ENCODE measurements around the gene ADNP. TPM values are rescaled to one million over a fixed set of nuclear protein-coding genes. Genes with fewer than 3 reads are reported as not detected.

Gene ADNP
- polyA plus RNA-seq, 1 donor from 2014 or later = 78.5 TPM

DNA sequence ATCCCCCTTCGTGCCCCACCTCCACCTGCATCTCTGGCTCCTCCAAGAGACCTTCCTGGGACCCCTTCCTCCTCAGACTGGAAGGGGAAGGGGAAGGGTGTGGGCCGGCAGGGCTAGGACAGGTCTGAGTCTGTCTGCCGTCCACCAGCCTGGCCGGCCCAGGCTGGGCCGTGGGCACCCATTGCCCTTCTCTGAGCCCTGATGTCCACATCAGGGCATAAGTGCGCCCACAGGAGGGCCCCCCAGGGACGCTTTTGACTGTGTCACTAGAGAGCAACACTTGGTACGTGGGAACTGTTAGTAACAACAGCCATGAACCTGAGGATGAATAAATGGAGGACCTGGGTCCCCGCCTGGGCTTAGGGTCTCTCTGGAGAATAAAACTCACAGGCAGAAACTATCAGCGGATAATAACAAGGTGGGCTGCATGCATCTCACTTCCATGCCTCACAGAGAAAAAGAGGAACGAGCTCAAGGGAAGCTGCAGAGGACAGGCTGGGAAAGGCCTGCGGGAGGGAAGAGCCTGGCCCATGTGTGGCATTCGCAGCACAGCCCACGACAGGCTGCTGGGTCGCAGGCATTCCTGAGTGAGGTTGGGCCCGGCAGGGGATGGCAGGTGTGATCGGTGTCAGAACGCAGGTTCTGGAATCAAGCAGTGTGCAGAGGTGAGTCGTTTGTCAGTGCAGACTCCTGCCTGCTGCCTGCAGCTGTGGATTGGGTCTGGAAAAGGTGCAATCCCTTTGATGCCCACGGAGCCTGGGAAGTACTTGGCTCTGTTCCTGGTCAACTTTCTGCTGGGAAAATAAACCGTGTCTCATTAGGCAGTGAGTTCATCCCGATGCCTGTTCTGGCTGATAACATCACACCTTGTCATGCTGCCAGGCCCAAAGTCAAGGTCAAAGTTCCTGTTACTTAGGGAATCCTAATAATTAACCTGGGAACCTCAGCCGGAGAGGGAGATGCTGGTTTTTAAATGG is 75.5 kb downstream of the ADNP start:
- Histone ChIP-seq H2AFZ (ENCODE audit: low read depth, low read length) (no peak overlapping the region), H3K27ac (ENCODE audit: low read length) (no peak overlapping the region), H3K9me2 (ENCODE audit: insufficient read depth, low read length) (no peaks in the 10 kb centered on the region), H3K9me3 (ENCODE audit: low read length) (no peaks in the 10 kb centered on the region), H3K9ac (ENCODE audit: low read length) (no peak overlapping the region), H3F3A (ENCODE audit: insufficient read depth, low read length, poor library complexity, severe bottlenecking) (no peaks in the 10 kb centered on the region), H3K27me3 (ENCODE audit: insufficient read depth, low read depth, low read length) (no peaks in the 10 kb centered on the region), H4K20me1 (ENCODE audit: insufficient read depth) (no peaks in the 10 kb centered on the region), H3K4me2 (ENCODE audit: low read length) (no peak overlapping the region), H3K79me2 (replicated peaks; ENCODE audit: insufficient read depth, low read length) (no peaks in the 10 kb centered on the region), H3K4me3 (ENCODE audit: low read length) (no peak overlapping the region), H3K36me3 (ENCODE audit: insufficient read depth, low read length) (no peaks in the 10 kb centered on the region)
- no peak for TF ChIP-seq MXI1 (conservative IDR thresholded peaks at IDR 0.05; ENCODE audit: poor library complexity, severe bottlenecking)
- no peak for TF ChIP-seq EZH2 (IDR thresholded peaks at IDR 0.05; ENCODE audit: borderline replicate concordance, insufficient read depth, low read length, poor library complexity, severe bottlenecking)
- TF ChIP-seq, protein P1, sequence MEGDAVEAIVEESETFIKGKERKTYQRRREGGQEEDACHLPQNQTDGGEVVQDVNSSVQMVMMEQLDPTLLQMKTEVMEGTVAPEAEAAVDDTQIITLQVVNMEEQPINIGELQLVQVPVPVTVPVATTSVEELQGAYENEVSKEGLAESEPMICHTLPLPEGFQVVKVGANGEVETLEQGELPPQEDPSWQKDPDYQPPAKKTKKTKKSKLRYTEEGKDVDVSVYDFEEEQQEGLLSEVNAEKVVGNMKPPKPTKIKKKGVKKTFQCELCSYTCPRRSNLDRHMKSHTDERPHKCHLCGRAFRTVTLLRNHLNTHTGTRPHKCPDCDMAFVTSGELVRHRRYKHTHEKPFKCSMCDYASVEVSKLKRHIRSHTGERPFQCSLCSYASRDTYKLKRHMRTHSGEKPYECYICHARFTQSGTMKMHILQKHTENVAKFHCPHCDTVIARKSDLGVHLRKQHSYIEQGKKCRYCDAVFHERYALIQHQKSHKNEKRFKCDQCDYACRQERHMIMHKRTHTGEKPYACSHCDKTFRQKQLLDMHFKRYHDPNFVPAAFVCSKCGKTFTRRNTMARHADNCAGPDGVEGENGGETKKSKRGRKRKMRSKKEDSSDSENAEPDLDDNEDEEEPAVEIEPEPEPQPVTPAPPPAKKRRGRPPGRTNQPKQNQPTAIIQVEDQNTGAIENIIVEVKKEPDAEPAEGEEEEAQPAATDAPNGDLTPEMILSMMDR (IDR thresholded peaks at IDR 0.05; ENCODE audit: poor library complexity, severe bottlenecking) = no peak
- TF ChIP-seq, protein P2, sequence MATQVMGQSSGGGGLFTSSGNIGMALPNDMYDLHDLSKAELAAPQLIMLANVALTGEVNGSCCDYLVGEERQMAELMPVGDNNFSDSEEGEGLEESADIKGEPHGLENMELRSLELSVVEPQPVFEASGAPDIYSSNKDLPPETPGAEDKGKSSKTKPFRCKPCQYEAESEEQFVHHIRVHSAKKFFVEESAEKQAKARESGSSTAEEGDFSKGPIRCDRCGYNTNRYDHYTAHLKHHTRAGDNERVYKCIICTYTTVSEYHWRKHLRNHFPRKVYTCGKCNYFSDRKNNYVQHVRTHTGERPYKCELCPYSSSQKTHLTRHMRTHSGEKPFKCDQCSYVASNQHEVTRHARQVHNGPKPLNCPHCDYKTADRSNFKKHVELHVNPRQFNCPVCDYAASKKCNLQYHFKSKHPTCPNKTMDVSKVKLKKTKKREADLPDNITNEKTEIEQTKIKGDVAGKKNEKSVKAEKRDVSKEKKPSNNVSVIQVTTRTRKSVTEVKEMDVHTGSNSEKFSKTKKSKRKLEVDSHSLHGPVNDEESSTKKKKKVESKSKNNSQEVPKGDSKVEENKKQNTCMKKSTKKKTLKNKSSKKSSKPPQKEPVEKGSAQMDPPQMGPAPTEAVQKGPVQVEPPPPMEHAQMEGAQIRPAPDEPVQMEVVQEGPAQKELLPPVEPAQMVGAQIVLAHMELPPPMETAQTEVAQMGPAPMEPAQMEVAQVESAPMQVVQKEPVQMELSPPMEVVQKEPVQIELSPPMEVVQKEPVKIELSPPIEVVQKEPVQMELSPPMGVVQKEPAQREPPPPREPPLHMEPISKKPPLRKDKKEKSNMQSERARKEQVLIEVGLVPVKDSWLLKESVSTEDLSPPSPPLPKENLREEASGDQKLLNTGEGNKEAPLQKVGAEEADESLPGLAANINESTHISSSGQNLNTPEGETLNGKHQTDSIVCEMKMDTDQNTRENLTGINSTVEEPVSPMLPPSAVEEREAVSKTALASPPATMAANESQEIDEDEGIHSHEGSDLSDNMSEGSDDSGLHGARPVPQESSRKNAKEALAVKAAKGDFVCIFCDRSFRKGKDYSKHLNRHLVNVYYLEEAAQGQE (IDR thresholded peaks at IDR 0.05; ENCODE audit: borderline replicate concordance) = no peak
- no peak for TF ChIP-seq POLR2AphosphoS5 (IDR thresholded peaks at IDR 0.05)

DNA sequence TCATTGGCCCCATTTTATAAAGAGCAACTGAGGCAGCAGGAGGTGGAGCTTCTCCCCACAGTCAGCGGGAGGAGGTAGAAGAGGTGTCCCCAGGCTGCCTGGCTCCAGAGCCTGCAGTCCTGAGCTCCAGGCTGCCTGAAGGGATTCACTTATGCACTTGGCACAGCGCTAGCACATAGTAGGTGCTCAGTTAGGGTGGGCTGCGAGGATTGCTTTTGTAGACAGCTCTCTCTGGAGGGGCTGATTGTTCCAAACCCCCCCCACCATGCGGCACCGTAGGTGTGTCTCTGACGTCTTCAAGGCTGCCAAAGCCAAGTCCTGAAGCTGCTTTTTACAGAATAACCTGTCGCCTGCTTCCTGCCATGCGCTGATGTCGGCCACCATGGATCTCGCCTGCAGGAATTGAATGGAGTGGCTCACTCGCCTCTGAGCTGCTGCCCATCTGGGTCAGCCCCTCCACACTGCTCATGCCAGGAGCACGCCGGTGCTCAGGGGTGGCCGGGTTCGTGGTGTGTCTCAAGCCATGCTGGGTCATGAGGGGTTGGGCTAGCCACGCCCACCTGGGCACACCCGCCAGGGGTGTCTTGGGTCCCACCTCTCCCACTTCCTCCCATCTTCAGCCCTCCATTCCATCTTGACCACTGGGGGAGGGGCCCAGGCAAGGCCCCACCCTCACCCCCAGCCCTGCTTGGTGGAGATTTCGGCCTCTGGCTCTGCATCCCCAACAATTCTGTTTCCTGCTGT is 76.6 kb downstream of the ADNP start:
- Histone ChIP-seq H3K9ac (ENCODE audit: low read length) (no peak overlapping the region), H3K4me2 (ENCODE audit: low read length) (no peak overlapping the region), H3K27ac (ENCODE audit: low read length) (no peak overlapping the region), H3K36me3 (ENCODE audit: insufficient read depth, low read length) (no peaks in the 10 kb centered on the region), H3K79me2 (replicated peaks; ENCODE audit: insufficient read depth, low read length) (no peaks in the 10 kb centered on the region), H3F3A (ENCODE audit: insufficient read depth, low read length, poor library complexity, severe bottlenecking) (no peaks in the 10 kb centered on the region), H3K9me2 (ENCODE audit: insufficient read depth, low read length) (no peaks in the 10 kb centered on the region), H3K9me3 (ENCODE audit: low read length) (no peaks in the 10 kb centered on the region), H2AFZ (ENCODE audit: low read depth, low read length) (no peak overlapping the region), H4K20me1 (ENCODE audit: insufficient read depth) (no peaks in the 10 kb centered on the region), H3K4me3 (ENCODE audit: low read length) (no peak overlapping the region), H3K27me3 (ENCODE audit: insufficient read depth, low read depth, low read length) (no peaks in the 10 kb centered on the region)
- TF ChIP-seq POLR2AphosphoS5 (IDR thresholded peaks at IDR 0.05) = no peak

DNA sequence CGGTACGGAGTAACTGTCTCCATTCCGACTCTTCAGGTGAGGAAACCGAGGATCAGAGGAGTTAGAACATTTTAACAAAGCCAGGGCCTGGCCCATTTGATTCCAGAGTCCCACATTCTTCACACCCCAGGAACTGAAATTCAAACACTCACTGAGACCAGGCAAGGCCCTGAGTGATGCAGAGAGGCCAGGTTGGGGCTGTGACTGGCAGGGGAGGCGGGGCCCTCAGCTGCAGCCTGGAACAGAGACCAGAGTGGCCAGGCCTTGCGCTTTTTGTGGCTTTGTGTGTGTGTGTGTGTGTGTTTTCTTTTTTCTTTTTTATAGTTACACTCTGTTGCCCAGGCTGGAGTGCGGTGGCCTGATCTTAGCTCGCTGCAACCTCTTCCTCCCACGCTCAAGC is 79.2 kb downstream of the ADNP start:
- no peaks in the 10 kb centered on the region for H3F3A ChIP-seq (ENCODE audit: insufficient read depth, low read length, poor library complexity, severe bottlenecking)
- no peak overlapping the region for H3K9ac ChIP-seq (ENCODE audit: low read length)
- no peaks in the 10 kb centered on the region for H3K9me3 ChIP-seq (ENCODE audit: low read length)
- no peaks in the 10 kb centered on the region for H4K20me1 ChIP-seq (ENCODE audit: insufficient read depth)
- no peaks in the 10 kb centered on the region for H3K9me2 ChIP-seq (ENCODE audit: insufficient read depth, low read length)
- H3K27ac ChIP-seq (ENCODE audit: low read length) = no peak overlapping the region
- no peak overlapping the region for H2AFZ ChIP-seq (ENCODE audit: low read depth, low read length)
- no peak overlapping the region for H3K4me2 ChIP-seq (ENCODE audit: low read length)
- no peak for TF ChIP-seq EZH2 (IDR thresholded peaks at IDR 0.05; ENCODE audit: borderline replicate concordance, insufficient read depth, low read length, poor library complexity, severe bottlenecking)
- no peak for TF ChIP-seq MXI1 (conservative IDR thresholded peaks at IDR 0.05; ENCODE audit: poor library complexity, severe bottlenecking)
- no peak for TF ChIP-seq EP300 (conservative IDR thresholded peaks at IDR 0.05; ENCODE audit: poor library complexity, severe bottlenecking)
- no peak for TF ChIP-seq RAD21 (conservative IDR thresholded peaks at IDR 0.05)
- no peaks in the 10 kb centered on the region for H3K36me3 ChIP-seq (ENCODE audit: insufficient read depth, low read length)
- no peaks in the 10 kb centered on the region for H3K27me3 ChIP-seq (ENCODE audit: insufficient read depth, low read depth, low read length)
- no peaks in the 10 kb centered on the region for H3K79me2 ChIP-seq (replicated peaks; ENCODE audit: insufficient read depth, low read length)
- no peak overlapping the region for H3K4me3 ChIP-seq (ENCODE audit: low read length)

Data from neural cell (in vitro differentiated cells).